HEK293T (cell line): Measurements from ENCODE around the gene UQCRQ.

Experiments used
- CTCF ChIA-PET: fragments of 350-600 bp; formaldehyde crosslinking; extraction: SDS; loops from one replicate; lab custom pipeline; 2021; ENCODE audit warnings: antibody characterized with exemption, inconsistent platforms; lab: Yijun Ruan, JAX
- POLR2A ChIA-PET: fragments of 350-600 bp; formaldehyde crosslinking; extraction: SDS; loops from one replicate; lab custom pipeline; 2020; ENCODE audit warnings: antibody characterized with exemption, inconsistent platforms; lab: Yijun Ruan, JAX
- DNase-seq: peaks from one replicate; pipeline ENCODE4 v3.0.0; 2012; ENCODE audit warnings: mixed read lengths; ENCODE audit errors: extremely low spot score
- ARNT ChIP-seq: fragments of 450-650 bp; IDR thresholded peaks from 2 replicates; pipeline ENCODE4 v1.6.1; 2017; ENCODE audit warnings: mild to moderate bottlenecking
- BHLHE40 ChIP-seq: fragments of 450-650 bp; IDR thresholded peaks from 2 replicates; pipeline ENCODE4 v1.6.1; 2016; ENCODE audit warnings: mild to moderate bottlenecking, moderate library complexity, borderline replicate concordance
- CTBP1 ChIP-seq: fragments of 450-650 bp; IDR thresholded peaks from 2 replicates; pipeline ENCODE4 v1.6.1; 2016; ENCODE audit warnings: borderline replicate concordance
- ELF4 ChIP-seq: fragments of 450-650 bp; IDR thresholded peaks from 2 replicates; pipeline ENCODE4 v1.6.1; 2017; ENCODE audit warnings: antibody characterized with exemption
- FOXA1 ChIP-seq: fragments of 450-650 bp; IDR thresholded peaks from 2 replicates; pipeline ENCODE4 v1.6.1; 2016; ENCODE audit warnings: mild to moderate bottlenecking
- FOXK2 ChIP-seq: fragments of 450-650 bp; IDR thresholded peaks from 2 replicates; pipeline ENCODE4 v1.6.1; 2016; ENCODE audit warnings: mild to moderate bottlenecking
- FOXM1 ChIP-seq: fragments of 450-650 bp; IDR thresholded peaks from 2 replicates; pipeline ENCODE4 v1.6.1; 2017; ENCODE audit warnings: mild to moderate bottlenecking, borderline replicate concordance
- HDGF ChIP-seq: fragments of 450-650 bp; IDR thresholded peaks from 2 replicates; pipeline ENCODE4 v1.6.1; 2017; ENCODE audit warnings: antibody characterized with exemption, borderline replicate concordance
- L3MBTL2 ChIP-seq: fragments of 450-650 bp; conservative IDR thresholded peaks from 2 replicates; pipeline ENCODE4 v1.6.1; 2016; ENCODE audit warnings: mild to moderate bottlenecking
- LEF1 ChIP-seq: fragments of 450-650 bp; IDR thresholded peaks from 2 replicates; pipeline ENCODE4 v1.6.1; 2017; ENCODE audit warnings: mild to moderate bottlenecking, borderline replicate concordance
- NFRKB ChIP-seq: fragments of 450-650 bp; IDR thresholded peaks from 2 replicates; pipeline ENCODE4 v1.6.1; 2016; ENCODE audit warnings: mild to moderate bottlenecking, moderate library complexity
- PKNOX1 ChIP-seq: fragments of 450-650 bp; IDR thresholded peaks from 2 replicates; pipeline ENCODE4 v1.6.1; 2016
- SP1 ChIP-seq: fragments of 450-650 bp; IDR thresholded peaks from 2 replicates; pipeline ENCODE4 v1.6.1; 2017
- SUZ12 ChIP-seq: fragments of 450-650 bp; IDR thresholded peaks from 2 replicates; pipeline ENCODE4 v1.6.1; 2016; ENCODE audit warnings: mild to moderate bottlenecking
- TARDBP ChIP-seq: fragments of 450-650 bp; IDR thresholded peaks from 2 replicates; pipeline ENCODE4 v1.6.1; 2016
- ZNF384 ChIP-seq: fragments of 450-650 bp; IDR thresholded peaks from 2 replicates; pipeline ENCODE4 v1.6.1; 2016

Gene UQCRQ

GRCh38 chr5:132901036-132901435 lies 34.6 kb downstream of the UQCRQ start:
- CTCF ChIA-PET = no interaction called here
- no peak for DNase-seq
- TF ChIP-seq FOXA1 (no peak), ZNF384 (no peak), ARNT (no peak), FOXK2 (no peak), CTBP1 (no peak), PKNOX1 (no peak), L3MBTL2 (no peak), SUZ12 (no peak), LEF1 (no peak), HDGF (no peak), SP1 (no peak), FOXM1 (no peak), NFRKB (no peak), ELF4 (no peak)
- POLR2A ChIA-PET = no interaction called here

GRCh38 chr5:132901730-132902129 lies 35.3 kb downstream of the UQCRQ start:
- ChIA-PET CTCF (no interaction called here), POLR2A (no interaction called here)
- TF ChIP-seq FOXM1 (no peak), PKNOX1 (no peak)
- no peak for DNase-seq

GRCh38 chr5:132905938-132906337 lies 39.5 kb downstream of the UQCRQ start:
- ChIA-PET POLR2A (no interaction called here), CTCF (interaction anchor here (0.6 kb wide), 1 partner anchor 54 kb away, joined by 3 read pairs; no protein-coding TSS in a partner anchor)
- no peak for TF ChIP-seq LEF1
- TF ChIP-seq ELF4 = no peak
- TF ChIP-seq FOXA1 = no peak
- no peak for TF ChIP-seq HDGF
- TF ChIP-seq NFRKB = no peak
- no peak for TF ChIP-seq ZNF384
- TF ChIP-seq ARNT = no peak
- TF ChIP-seq FOXK2 = no peak
- TF ChIP-seq FOXM1 = no peak
- no peak for TF ChIP-seq PKNOX1
- no peak for TF ChIP-seq BHLHE40
- no peak for TF ChIP-seq L3MBTL2
- no peak for TF ChIP-seq CTBP1
- TF ChIP-seq SUZ12 = no peak
- no peak for TF ChIP-seq SP1
- TF ChIP-seq TARDBP = no peak
- DNase-seq = no peak

GRCh38 chr5:132907161-132907560 lies 40.7 kb downstream of the UQCRQ start:
- no peak for DNase-seq
- no peak for TF ChIP-seq ZNF384
- POLR2A ChIA-PET = no interaction called here
- CTCF ChIA-PET = no interaction called here

GRCh38 chr5:132909702-132910101 lies 43.3 kb downstream of the UQCRQ start:
- no peak for TF ChIP-seq FOXM1
- ChIA-PET POLR2A (no interaction called here), CTCF (interaction anchor here (0.6 kb wide), 1 partner anchor 70 kb away, joined by 3 read pairs; no protein-coding TSS in a partner anchor)
- no peak for DNase-seq

GRCh38 chr5:132915681-132916080 lies 49.2 kb downstream of the UQCRQ start:
- ChIA-PET POLR2A (no interaction called here), CTCF (no interaction called here)
- no peak for DNase-seq

GRCh38 chr5:132916086-132916485 lies 49.6 kb downstream of the UQCRQ start:
- TF ChIP-seq L3MBTL2 (no peak), TARDBP (no peak), FOXK2 (no peak), ARNT (no peak), FOXM1 (no peak), PKNOX1 (no peak), SP1 (no peak), SUZ12 (no peak), ELF4 (no peak), LEF1 (no peak), ZNF384 (no peak)
- ChIA-PET POLR2A (no interaction called here), CTCF (no interaction called here)
- DNase-seq = no peak

More at GRCh38 chr5:132915681-132916080, 49.2 kb downstream of the UQCRQ start:
- TF ChIP-seq LEF1 = no peak
